OCI-LY1 (cell line): ENCODE measurements around the gene DIP2A.

Experiments
- H2AFZ ChIP-seq: fragments of 200-600 bp; sonication (generic), shearing (Covaris generic); 2 replicates; pipeline ENCODE4 v1.6.0; 2014; ENCODE audit warnings: antibody characterized with exemption, mild to moderate bottlenecking, low read length
- H3F3A ChIP-seq: fragments of 200-600 bp; sonication (generic), shearing (Covaris generic); 2 replicates; pipeline ENCODE4 v1.6.0; 2014; ENCODE audit warnings: mild to moderate bottlenecking, antibody characterized with exemption, low read length, moderate library complexity; ENCODE audit not compliant: insufficient read depth
- H3K27ac ChIP-seq: fragments of 200-600 bp; sonication (generic); 2 replicates; pipeline ENCODE4 v1.5.1; 2014; ENCODE audit warnings: low read length, mixed run types, mild to moderate bottlenecking, low read depth; ENCODE audit not compliant: poor library complexity, severe bottlenecking
- H3K27me3 ChIP-seq: fragments of 200-600 bp; sonication (generic); 2 replicates; pipeline ENCODE4 v1.6.0; 2014; ENCODE audit warnings: antibody characterized with exemption, mild to moderate bottlenecking, low read length, moderate library complexity; ENCODE audit not compliant: insufficient read depth
- H3K36me3 ChIP-seq: fragments of 200-600 bp; sonication (generic); 2 replicates; pipeline ENCODE4 v1.6.1; 2014; ENCODE audit warnings: mild to moderate bottlenecking, antibody characterized with exemption, low read length, moderate library complexity, mixed read lengths; ENCODE audit not compliant: insufficient read depth
- H3K4me1 ChIP-seq: fragments of 200-600 bp; sonication (generic); 2 replicates; pipeline ENCODE4 v1.5.1; 2014; ENCODE audit warnings: mild to moderate bottlenecking, low read length, moderate library complexity; ENCODE audit not compliant: insufficient read depth, severe bottlenecking
- H3K4me2 ChIP-seq: fragments of 200-600 bp; sonication (generic), shearing (Covaris generic); 2 replicates; pipeline ENCODE4 v1.6.1; 2014; ENCODE audit warnings: low read length
- H3K4me3 ChIP-seq: fragments of 200-600 bp; sonication (generic); 2 replicates; pipeline ENCODE4 v1.5.1; 2014; ENCODE audit warnings: low read length, low read depth, mild to moderate bottlenecking, mixed read lengths; ENCODE audit not compliant: poor library complexity, severe bottlenecking
- H3K79me2 ChIP-seq: fragments of 200-600 bp; shearing (Covaris generic); 2 replicates; pipeline ENCODE4 v1.6.1; 2016; ENCODE audit warnings: mixed run types, low read length, mixed read lengths; ENCODE audit not compliant: insufficient read depth
- H3K9ac ChIP-seq: fragments of 200-600 bp; sonication (generic), shearing (Covaris generic); 2 replicates; pipeline ENCODE4 v1.6.1; 2014; ENCODE audit warnings: mild to moderate bottlenecking, low read length, mixed read lengths
- H3K9me2 ChIP-seq: fragments of 200-600 bp; sonication (generic), shearing (Covaris generic); 2 replicates; pipeline ENCODE4 v1.6.1; 2014; ENCODE audit warnings: low read depth, mild to moderate bottlenecking, low read length, mixed read lengths
- H3K9me3 ChIP-seq: fragments of 200-600 bp; shearing (Covaris generic); 2 replicates; pipeline ENCODE4 v1.6.1; 2014; ENCODE audit warnings: low read length, mixed read lengths
- H4K20me1 ChIP-seq: fragments of 200-600 bp; sonication (generic), shearing (Covaris generic); 2 replicates; pipeline ENCODE4 v1.6.0; 2016; ENCODE audit warnings: mild to moderate bottlenecking, low read length; ENCODE audit not compliant: insufficient read depth
- CTCF ChIP-seq: fragments of 200-600 bp; sonication (generic), shearing (Covaris generic); IDR thresholded peaks from 2 replicates; pipeline ENCODE4 v1.5.1; 2017; ENCODE audit warnings: mild to moderate bottlenecking, antibody characterized with exemption, low read length, moderate library complexity, mixed read lengths
- EZH2 ChIP-seq: fragments of 200-600 bp; sonication (generic), shearing (Covaris generic); IDR thresholded peaks from 2 replicates; pipeline ENCODE4 v1.8.0; 2017; ENCODE audit warnings: borderline replicate concordance, mixed run types, mild to moderate bottlenecking, antibody characterized with exemption, low read length, moderate library complexity, mixed read lengths

DIP2A gene

GRCh38 chr21:46456750-46457149 lies 1.9 kb upstream of the DIP2A start:
- no peaks in the 10 kb centered on the region for H4K20me1 ChIP-seq
- H3K9ac ChIP-seq: no peak overlapping the region
- peak overlapping the region; percentile 99; the same call in 1 of the 2 replicates for H3K4me2 ChIP-seq
- no peak for TF ChIP-seq EZH2
- no peak for TF ChIP-seq CTCF
- H3K9me3 ChIP-seq: no peaks in the 10 kb centered on the region
- peaks cover 20% of the 10 kb centered on the region; the same call in 1 of the 2 replicates for H3K79me2 ChIP-seq
- no peak overlapping the region for H3K27ac ChIP-seq
- H3F3A ChIP-seq: no peaks in the 10 kb centered on the region
- peaks cover 25% of the 10 kb centered on the region for H3K4me1 ChIP-seq
- no peak overlapping the region for H3K4me3 ChIP-seq
- H3K36me3 ChIP-seq: peaks cover 20% of the 10 kb centered on the region
- H2AFZ ChIP-seq: no peak overlapping the region
- no peaks in the 10 kb centered on the region for H3K9me2 ChIP-seq
- H3K27me3 ChIP-seq: no peaks in the 10 kb centered on the region

GRCh38 chr21:46457801-46458314 lies 833 bp upstream of the DIP2A start:
- Histone ChIP-seq H3K9me2 (no peaks in the 10 kb centered on the region), H3K27ac (peak overlapping the region; percentile 68), H3K36me3 (peaks cover 23% of the 10 kb centered on the region), H2AFZ (no peak overlapping the region), H3F3A (no peaks in the 10 kb centered on the region), H3K9me3 (no peaks in the 10 kb centered on the region), H3K4me3 (peak overlapping the region; percentile 86), H3K27me3 (no peaks in the 10 kb centered on the region), H3K4me2 (peak overlapping the region; percentile 99), H3K79me2 (peaks cover 20% of the 10 kb centered on the region; the same call in 1 of the 2 replicates), H4K20me1 (no peaks in the 10 kb centered on the region), H3K9ac (peak overlapping the region; percentile 94), H3K4me1 (peaks cover 25% of the 10 kb centered on the region)
- no peak for TF ChIP-seq CTCF
- no peak for TF ChIP-seq EZH2

- no peak overlapping the region for H2AFZ ChIP-seq
- no peaks in the 10 kb centered on the region for H3F3A ChIP-seq
- H3K4me2 ChIP-seq: peak overlapping the region; percentile 96
- H3K79me2 ChIP-seq: peaks cover 20% of the 10 kb centered on the region; the same call in 1 of the 2 replicates
- TF ChIP-seq EZH2 (no peak), CTCF (no peak)
- H3K27me3 ChIP-seq: no peaks in the 10 kb centered on the region
- no peaks in the 10 kb centered on the region for H3K9me2 ChIP-seq
- no peak overlapping the region for H3K27ac ChIP-seq
- H3K36me3 ChIP-seq: peaks cover 30% of the 10 kb centered on the region
- H3K4me1 ChIP-seq: peaks cover 25% of the 10 kb centered on the region
- peak overlapping the region; percentile 73 for H3K4me3 ChIP-seq
- no peaks in the 10 kb centered on the region for H3K9me3 ChIP-seq
- no peaks in the 10 kb centered on the region for H4K20me1 ChIP-seq
- H3K9ac ChIP-seq: peak overlapping the region; percentile 72
Measured at GRCh38 chr21:46459024-46459355, 299 bp downstream of the DIP2A start.
